Midbrain (tissue), 1 donor: ENCODE data around the gene TENM4.

Source experiments
- DNase-seq: peaks from one replicate; lab custom pipeline; 2025; lab: John Stamatoyannopoulos, UW

TENM4 gene

GRCh38 chr11:79440571-79441460 lies at the start of gene TENM4:
TSS of gene TENM4 (minus strand) at chr11:79441030. CDS start at chr11:79069944, 371,086 bp downstream.
- peak; percentile 69 for DNase-seq

GRCh38 chr11:79488286-79488685 lies 47.5 kb upstream of the TENM4 start:
- no peak for DNase-seq

GRCh38 chr11:79487412-79487811 lies 46.6 kb upstream of the TENM4 start:
- no peak for DNase-seq

- no peak for DNase-seq
These were observed 45.6 kb upstream of the TENM4 start for GRCh38 chr11:79486242-79486984.

- no peak for DNase-seq
These were observed 44.9 kb upstream of the TENM4 start for GRCh38 chr11:79485694-79486093.

- no peak for DNase-seq
These were observed 44.0 kb upstream of the TENM4 start for GRCh38 chr11:79484872-79485271.

- DNase-seq, result peak; percentile 4
These were observed 42.0 kb upstream of the TENM4 start for GRCh38 chr11:79482800-79483199.

- DNase-seq, result no peak
These were observed 41.0 kb upstream of the TENM4 start for GRCh38 chr11:79481795-79482194.

- DNase-seq, result no peak
These were observed 40.0 kb upstream of the TENM4 start for GRCh38 chr11:79480864-79481263.

- no peak for DNase-seq
These were observed 32.1 kb upstream of the TENM4 start for GRCh38 chr11:79472819-79473529.

GRCh38 chr11:79471071-79471844 lies 30.4 kb upstream of the TENM4 start:
- DNase-seq, result no peak

- DNase-seq, result no peak
These were observed 29.3 kb upstream of the TENM4 start for GRCh38 chr11:79470161-79470560.

- no peak for DNase-seq
These were observed 26.9 kb upstream of the TENM4 start for GRCh38 chr11:79467761-79468160.

- DNase-seq, result no peak
These were observed 25.6 kb upstream of the TENM4 start for GRCh38 chr11:79466411-79466810.

GRCh38 chr11:79465160-79465559 lies 24.3 kb upstream of the TENM4 start:
- DNase-seq, result no peak

- no peak for DNase-seq
These were observed 21.1 kb upstream of the TENM4 start for GRCh38 chr11:79461666-79462645.

- peak; percentile 35 for DNase-seq
These were observed 20.3 kb upstream of the TENM4 start for GRCh38 chr11:79461144-79461543.

- DNase-seq, result peak; percentile 2
These were observed 17.9 kb upstream of the TENM4 start for GRCh38 chr11:79458709-79459108.

GRCh38 chr11:79456501-79456900 lies 15.7 kb upstream of the TENM4 start:
- DNase-seq, result no peak

GRCh38 chr11:79453617-79454016 lies 12.8 kb upstream of the TENM4 start:
- DNase-seq, result no peak
